Measurements from ENCODE around the gene STAT6.

The STAT6 gene

GRCh38 chr12:57051011-57051410 is 60.2 kb downstream of the STAT6 start:
- no peak for DNase-seq (ENCODE audit: low spot score)

- DNase-seq (ENCODE audit: low spot score) = no peak
These were observed 61.3 kb downstream of the STAT6 start, which contains the start of gene MYO1A for GRCh38 chr12:57049890-57050289. Gene MYO1A (minus strand): TSS chr12:57050129. CDS start chr12:57048323, 1,806 bp downstream.

GRCh38 chr12:57049119-57049446 is 62.1 kb downstream of the STAT6 start:
- DNase-seq (ENCODE audit: low spot score) = no peak

GRCh38 chr12:57048423-57049118 is 62.6 kb downstream of the STAT6 start:
- DNase-seq (ENCODE audit: low spot score) = no peak

- no peak for DNase-seq (ENCODE audit: low spot score)
These were observed 63.2 kb downstream of the STAT6 start for GRCh38 chr12:57047981-57048380.

- no peak for DNase-seq (ENCODE audit: low spot score)
These were observed 63.9 kb downstream of the STAT6 start for GRCh38 chr12:57046947-57047890.

- no peak for DNase-seq (ENCODE audit: low spot score)
These were observed 64.9 kb downstream of the STAT6 start for GRCh38 chr12:57046086-57046791.

Measured in SK-N-DZ (cell line).